ENCODE measurements around the gene SYNGR4. TPM values are rescaled to one million over a fixed set of nuclear protein-coding genes. Genes with fewer than 3 reads are reported as not detected.

Gene SYNGR4
- total RNA-seq, 2 donors from 2014 or later: 0.25 to 0.34 TPM

- H3K4me3 Mint-ChIP-seq: peak overlapping the region; percentile 87 to 97
- DNase-seq (peak; percentile 91 to 92), ATAC-seq (replicated peaks in 1 of 2) (peak; percentile 82 to 83)
- peaks cover 46% of the 10 kb centered on the region for H3K27me3 Mint-ChIP-seq (ENCODE audit: low read depth)
- peaks cover 0 to 4% of the 10 kb centered on the region in 2 donors for H3K9me3 Mint-ChIP-seq
- H3K36me3 Mint-ChIP-seq (ENCODE audit: insufficient read depth in 2 of 2): peaks cover 8% of the 10 kb centered on the region in 2 donors
- peaks cover 55% of the 10 kb centered on the region for H3K4me1 Mint-ChIP-seq (ENCODE audit: low read depth)
- no peak overlapping the region for H3K27ac Mint-ChIP-seq
These were observed 34.4 kb downstream of the SYNGR4 start for GRCh38 chr19:48398375-48399235.

- DNase-seq (peak; percentile 57), ATAC-seq (replicated peaks in 1 of 2) (peak; percentile 25 to 33)
- Mint-ChIP-seq H3K36me3 (ENCODE audit: insufficient read depth in 2 of 2) (peaks cover 8% of the 10 kb centered on the region in 2 donors), H3K27ac (no peak overlapping the region), H3K4me1 (ENCODE audit: low read depth) (peaks cover 44% of the 10 kb centered on the region), H3K27me3 (ENCODE audit: low read depth) (peaks cover 31% of the 10 kb centered on the region), H3K4me3 (peak overlapping the region in 1 of 2 donors; percentile 21), H3K9me3 (peaks cover 0 to 4% of the 10 kb centered on the region in 2 donors)
These were observed 36.0 kb downstream of the SYNGR4 start for GRCh38 chr19:48400018-48400742.

GRCh38 chr19:48401287-48401686, 37.1 kb downstream of the SYNGR4 start:
- DNase-seq (no peak), ATAC-seq (replicated peaks in 1 of 2) (no peak)
- Mint-ChIP-seq H3K4me1 (ENCODE audit: low read depth) (peaks cover 36% of the 10 kb centered on the region), H3K27ac (no peak overlapping the region), H3K9me3 (peaks cover 0 to 4% of the 10 kb centered on the region in 2 donors), H3K4me3 (no peak overlapping the region), H3K27me3 (ENCODE audit: low read depth) (peaks cover 26% of the 10 kb centered on the region), H3K36me3 (ENCODE audit: insufficient read depth in 2 of 2) (peaks cover 8% of the 10 kb centered on the region in 2 donors)

- H3K4me1 Mint-ChIP-seq (ENCODE audit: low read depth): peaks cover 23% of the 10 kb centered on the region
- H3K9me3 Mint-ChIP-seq: peaks cover 0 to 4% of the 10 kb centered on the region in 2 donors
- H3K36me3 Mint-ChIP-seq (ENCODE audit: insufficient read depth in 2 of 2): no peaks in the 10 kb centered on the region
- H3K27ac Mint-ChIP-seq: no peak overlapping the region
- H3K4me3 Mint-ChIP-seq: no peak overlapping the region
- H3K27me3 Mint-ChIP-seq (ENCODE audit: low read depth): peaks cover 9% of the 10 kb centered on the region
- ATAC-seq (replicated peaks in 1 of 2) (peak; percentile 32 to 42), DNase-seq (peak; percentile 41 to 46)
These were observed 39.4 kb downstream of the SYNGR4 start for GRCh38 chr19:48403606-48404005.

GRCh38 chr19:48405010-48405659, 41.0 kb downstream of the SYNGR4 start:
- peaks cover 9% of the 10 kb centered on the region for H3K27me3 Mint-ChIP-seq (ENCODE audit: low read depth)
- ATAC-seq (replicated peaks in 1 of 2): no peak
- H3K27ac Mint-ChIP-seq: no peak overlapping the region

GRCh38 chr19:48405850-48406249, 41.7 kb downstream of the SYNGR4 start:
- Mint-ChIP-seq H3K36me3 (ENCODE audit: insufficient read depth in 2 of 2) (no peaks in the 10 kb centered on the region), H3K9me3 (no peaks in the 10 kb centered on the region), H3K4me1 (ENCODE audit: low read depth) (peaks cover 5% of the 10 kb centered on the region), H3K27me3 (ENCODE audit: low read depth) (peaks cover 9% of the 10 kb centered on the region), H3K4me3 (no peak overlapping the region), H3K27ac (no peak overlapping the region)
- no peak for DNase-seq
- ATAC-seq (replicated peaks in 1 of 2): peak in 1 of 2 donors; percentile 25

More at GRCh38 chr19:48405010-48405659, 41.0 kb downstream of the SYNGR4 start:
- H3K4me3 Mint-ChIP-seq: no peak overlapping the region
- no peak for DNase-seq
- no peaks in the 10 kb centered on the region for H3K9me3 Mint-ChIP-seq
- peaks cover 9% of the 10 kb centered on the region for H3K4me1 Mint-ChIP-seq (ENCODE audit: low read depth)
- H3K36me3 Mint-ChIP-seq (ENCODE audit: insufficient read depth in 2 of 2): no peaks in the 10 kb centered on the region

- peaks cover 15% of the 10 kb centered on the region for H3K27me3 Mint-ChIP-seq (ENCODE audit: low read depth)
- no peak overlapping the region for H3K27ac Mint-ChIP-seq
- peaks cover 30% of the 10 kb centered on the region for H3K4me1 Mint-ChIP-seq (ENCODE audit: low read depth)
- H3K36me3 Mint-ChIP-seq (ENCODE audit: insufficient read depth in 2 of 2): no peaks in the 10 kb centered on the region
- peak overlapping the region; percentile 80 to 87 for H3K4me3 Mint-ChIP-seq
- DNase-seq (no peak), ATAC-seq (replicated peaks in 1 of 2) (no peak)
- H3K9me3 Mint-ChIP-seq: no peaks in the 10 kb centered on the region
These were observed 49.9 kb downstream of the SYNGR4 start for GRCh38 chr19:48413879-48414587.

- DNase-seq (peak; percentile 83 to 84), ATAC-seq (replicated peaks in 1 of 2) (peak; percentile 58 to 65)
- Mint-ChIP-seq H3K4me1 (ENCODE audit: low read depth) (peaks cover 36% of the 10 kb centered on the region), H3K27me3 (ENCODE audit: low read depth) (peaks cover 15% of the 10 kb centered on the region), H3K9me3 (no peaks in the 10 kb centered on the region), H3K4me3 (peak overlapping the region; percentile 80 to 87), H3K27ac (no peak overlapping the region), H3K36me3 (ENCODE audit: insufficient read depth in 2 of 2) (no peaks in the 10 kb centered on the region)
These were observed 51.2 kb downstream of the SYNGR4 start for GRCh38 chr19:48415395-48415794.

GRCh38 chr19:48415806-48416221, 51.6 kb downstream of the SYNGR4 start:
- H3K4me3 Mint-ChIP-seq: peak overlapping the region; percentile 80 to 87
- no peak overlapping the region for H3K27ac Mint-ChIP-seq

GRCh38 chr19:48417421-48417820, 53.3 kb downstream of the SYNGR4 start:
- Mint-ChIP-seq H3K27me3 (ENCODE audit: low read depth) (peaks cover 15% of the 10 kb centered on the region), H3K4me1 (ENCODE audit: low read depth) (peaks cover 36% of the 10 kb centered on the region), H3K4me3 (no peak overlapping the region)

More at GRCh38 chr19:48415806-48416221, 51.6 kb downstream of the SYNGR4 start:
- H3K9me3 Mint-ChIP-seq: no peaks in the 10 kb centered on the region
- DNase-seq (no peak), ATAC-seq (replicated peaks in 1 of 2) (no peak)
- no peaks in the 10 kb centered on the region for H3K36me3 Mint-ChIP-seq (ENCODE audit: insufficient read depth in 2 of 2)
- H3K27me3 Mint-ChIP-seq (ENCODE audit: low read depth): peaks cover 15% of the 10 kb centered on the region
- H3K4me1 Mint-ChIP-seq (ENCODE audit: low read depth): peaks cover 36% of the 10 kb centered on the region

GRCh38 chr19:48418317-48419064, 54.3 kb downstream of the SYNGR4 start:
- ATAC-seq (replicated peaks in 1 of 2): peak; percentile 27 to 42
- Mint-ChIP-seq H3K27ac (peak overlapping the region; percentile 78), H3K36me3 (ENCODE audit: insufficient read depth in 2 of 2) (no peaks in the 10 kb centered on the region), H3K4me1 (ENCODE audit: low read depth) (peaks cover 36% of the 10 kb centered on the region), H3K4me3 (peak overlapping the region; percentile 80), H3K27me3 (ENCODE audit: low read depth) (peaks cover 15% of the 10 kb centered on the region), H3K9me3 (no peaks in the 10 kb centered on the region)
- DNase-seq: peak in 1 of 2 donors; percentile 40

More at GRCh38 chr19:48417421-48417820, 53.3 kb downstream of the SYNGR4 start:
- Mint-ChIP-seq H3K36me3 (ENCODE audit: insufficient read depth in 2 of 2) (no peaks in the 10 kb centered on the region), H3K9me3 (no peaks in the 10 kb centered on the region), H3K27ac (no peak overlapping the region)
- no peak for DNase-seq
- no peak for ATAC-seq (replicated peaks in 1 of 2)
